NAMALWA (cell line): ENCODE measurements around the gene CDH19.
"Not testable (repeated sequence)": the region's sequence is repeated elsewhere in the genome, so short reads cannot be mapped to it uniquely, and the experiment has no call there.

Experiments used
- DNase-seq: peaks from one replicate; pipeline ENCODE4 v3.0.0-alpha.2; 2015; ENCODE audit warnings: low spot score

The CDH19 gene

GRCh38 chr18:66566616-66567015 lies 37.3 kb downstream of the CDH19 start:
- no peak for DNase-seq

GRCh38 chr18:66564236-66564635 lies 39.7 kb downstream of the CDH19 start:
- DNase-seq: no peak

GRCh38 chr18:66562279-66562678 lies 41.6 kb downstream of the CDH19 start:
- no peak for DNase-seq

- peak; percentile 54 for DNase-seq
Observed at GRCh38 chr18:66560094-66560493, 43.8 kb downstream of the CDH19 start.

- no peak for DNase-seq
Observed at GRCh38 chr18:66558773-66559172, 45.1 kb downstream of the CDH19 start.

- DNase-seq: no peak
Observed at GRCh38 chr18:66557091-66557490, 46.8 kb downstream of the CDH19 start.

GRCh38 chr18:66555585-66555984 lies 48.3 kb downstream of the CDH19 start:
- no peak for DNase-seq

- DNase-seq: no peak
Observed at GRCh38 chr18:66553824-66554223, 50.1 kb downstream of the CDH19 start.

GRCh38 chr18:66550366-66550765 lies 53.5 kb downstream of the CDH19 start:
- DNase-seq: no peak

GRCh38 chr18:66548747-66549146 lies 55.1 kb downstream of the CDH19 start:
- DNase-seq: peak; percentile 73

- no peak for DNase-seq
Observed at GRCh38 chr18:66534110-66534509, 69.8 kb downstream of the CDH19 start.

GRCh38 chr18:66533693-66534092 lies 70.2 kb downstream of the CDH19 start:
- DNase-seq: peak; percentile 9

- DNase-seq: no peak
Observed at GRCh38 chr18:66523219-66523991, 80.5 kb downstream of the CDH19 start.

- DNase-seq: no peak
Observed at GRCh38 chr18:66513996-66514395, 89.9 kb downstream of the CDH19 start.

GRCh38 chr18:66511792-66512191 lies 92.1 kb downstream of the CDH19 start:
- no peak for DNase-seq

- DNase-seq: no peak
Observed at GRCh38 chr18:66511289-66511688, 92.6 kb downstream of the CDH19 start.

- DNase-seq: no peak
Observed at GRCh38 chr18:66510357-66511045, 93.4 kb downstream of the CDH19 start.

GRCh38 chr18:66508937-66509336 lies 95.0 kb downstream of the CDH19 start:
- DNase-seq: no peak

- no peak for DNase-seq
Observed at GRCh38 chr18:66506178-66506577, 97.7 kb downstream of the CDH19 start.

GRCh38 chr18:66497351-66497750 lies 106.5 kb downstream of the CDH19 start:
- no peak for DNase-seq

- DNase-seq: peak; percentile 79
Observed at GRCh38 chr18:66495844-66496243, 108.0 kb downstream of the CDH19 start.

- DNase-seq: no peak
Observed at GRCh38 chr18:66473882-66474281, 130.0 kb downstream of the CDH19 start.

- not testable (repeated sequence) for DNase-seq
Observed at GRCh38 chr18:66466184-66466583, 137.7 kb downstream of the CDH19 start.

GRCh38 chr18:66461344-66461743 lies 142.5 kb downstream of the CDH19 start:
- DNase-seq: no peak
